ENCODE data around the gene SH2D6. TPM values are rescaled to one million over a fixed set of nuclear protein-coding genes. Genes with fewer than 3 reads are reported as not detected.

The SH2D6 gene
- total RNA-seq, 2 experiments from 2014 or later, result 0.94 to 1.4 TPM

DNA sequence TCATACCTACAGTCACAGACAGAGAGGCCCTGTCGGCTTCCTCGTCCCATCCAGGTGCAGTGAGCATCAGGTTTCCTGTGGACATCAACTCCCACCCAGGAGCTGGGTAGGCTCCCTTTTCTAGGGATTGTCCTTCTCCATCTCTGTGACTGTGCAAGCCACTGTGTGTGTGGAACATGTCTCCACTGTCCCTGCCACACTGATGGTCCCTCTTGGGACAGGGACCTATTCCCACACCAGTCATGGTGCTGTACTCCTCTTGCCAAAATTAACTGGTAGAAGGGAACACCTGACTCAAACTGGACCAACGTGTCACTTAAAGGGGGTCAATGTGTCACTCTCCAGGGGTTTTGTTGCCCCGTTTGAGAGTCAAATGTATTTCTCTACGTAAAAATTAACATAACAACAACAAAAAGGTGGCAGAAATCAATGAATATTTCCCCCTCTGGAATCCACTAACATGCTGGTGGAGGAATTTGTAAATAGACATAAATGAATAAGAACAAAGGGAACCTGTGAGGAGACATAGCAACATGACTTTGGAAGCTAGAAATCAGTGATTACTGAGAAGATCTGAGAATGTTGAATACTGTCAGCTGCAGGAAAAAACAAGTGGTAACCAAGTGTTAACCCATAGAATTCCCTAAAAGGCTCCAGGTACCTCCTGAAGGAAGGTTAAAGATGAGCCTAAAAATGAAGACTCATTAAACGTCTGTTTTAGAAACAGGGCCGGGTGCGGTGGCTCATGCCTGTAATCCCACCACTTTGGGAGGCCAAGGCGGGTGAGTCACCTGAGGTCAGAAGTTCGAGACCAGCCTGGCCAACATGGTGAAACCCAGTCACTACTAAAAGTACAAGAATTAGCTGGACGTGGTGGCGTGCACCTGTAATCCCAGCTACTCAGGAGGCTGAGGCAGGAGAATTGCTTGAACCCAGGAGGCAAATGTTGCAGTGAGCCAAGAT is 40.4 kb downstream of the SH2D6 start:
- no peak for DNase-seq
- POLR2A ChIA-PET, result no interaction called here
- Mint-ChIP-seq H3K27me3 (no peaks in the 10 kb centered on the region), H3K9me3 (no peaks in the 10 kb centered on the region), H3K4me3 (no peak overlapping the region), H3K36me3 (peaks cover 2% of the 10 kb centered on the region), H3K4me1 (peaks cover 1% of the 10 kb centered on the region), H3K27ac (no peak overlapping the region)
- ATAC-seq (ENCODE audit: low read depth), result no peak

DNA sequence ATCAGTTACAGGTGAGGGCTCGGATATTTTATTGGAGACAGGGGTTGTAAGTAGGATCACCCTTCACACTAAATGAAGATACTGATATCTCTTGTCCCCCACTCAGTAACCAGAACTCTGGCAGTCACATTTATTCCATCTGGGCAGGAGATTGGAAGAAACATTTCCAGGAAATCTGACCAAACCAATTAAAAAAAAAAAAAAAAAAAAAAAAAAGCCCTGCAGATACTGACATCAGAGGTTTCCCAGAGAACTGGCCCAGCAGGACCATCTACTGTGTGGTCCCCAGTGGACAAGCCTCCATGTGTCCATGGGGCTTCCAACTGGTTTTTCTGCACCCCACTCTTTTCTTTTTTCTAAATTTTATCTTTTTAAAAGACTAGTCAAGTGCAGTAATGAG is 41.3 kb downstream of the SH2D6 start:
- ATAC-seq (ENCODE audit: low read depth) (no peak), DNase-seq (no peak)
- H3K9me3 Mint-ChIP-seq, result no peaks in the 10 kb centered on the region
- H3K4me3 Mint-ChIP-seq, result no peak overlapping the region
- no peaks in the 10 kb centered on the region for H3K27me3 Mint-ChIP-seq
- H3K27ac Mint-ChIP-seq, result no peak overlapping the region
- H3K36me3 Mint-ChIP-seq, result peaks cover 2% of the 10 kb centered on the region
- H3K4me1 Mint-ChIP-seq, result peaks cover 1% of the 10 kb centered on the region
- POLR2A ChIA-PET, result no interaction called here

GRCh38 chr2:85462322-85462721 is 43.8 kb downstream of the SH2D6 start:
- no peak overlapping the region for H3K4me3 Mint-ChIP-seq
- H3K27ac Mint-ChIP-seq, result no peak overlapping the region
- H3K27me3 Mint-ChIP-seq, result no peaks in the 10 kb centered on the region
- POLR2A ChIA-PET, result interaction anchor here (0.6 kb wide), 1 partner anchor 260 kb away, joined by 3 read pairs; no protein-coding TSS in a partner anchor
- DNase-seq (no peak), ATAC-seq (ENCODE audit: low read depth) (no peak)
- H3K9me3 Mint-ChIP-seq, result no peaks in the 10 kb centered on the region
- H3K4me1 Mint-ChIP-seq, result no peaks in the 10 kb centered on the region
- H3K36me3 Mint-ChIP-seq, result peaks cover 2% of the 10 kb centered on the region

GRCh38 chr2:85468096-85468703 is 49.7 kb downstream of the SH2D6 start:
- H3K27me3 Mint-ChIP-seq, result no peaks in the 10 kb centered on the region
- H3K4me3 Mint-ChIP-seq, result no peak overlapping the region

DNA sequence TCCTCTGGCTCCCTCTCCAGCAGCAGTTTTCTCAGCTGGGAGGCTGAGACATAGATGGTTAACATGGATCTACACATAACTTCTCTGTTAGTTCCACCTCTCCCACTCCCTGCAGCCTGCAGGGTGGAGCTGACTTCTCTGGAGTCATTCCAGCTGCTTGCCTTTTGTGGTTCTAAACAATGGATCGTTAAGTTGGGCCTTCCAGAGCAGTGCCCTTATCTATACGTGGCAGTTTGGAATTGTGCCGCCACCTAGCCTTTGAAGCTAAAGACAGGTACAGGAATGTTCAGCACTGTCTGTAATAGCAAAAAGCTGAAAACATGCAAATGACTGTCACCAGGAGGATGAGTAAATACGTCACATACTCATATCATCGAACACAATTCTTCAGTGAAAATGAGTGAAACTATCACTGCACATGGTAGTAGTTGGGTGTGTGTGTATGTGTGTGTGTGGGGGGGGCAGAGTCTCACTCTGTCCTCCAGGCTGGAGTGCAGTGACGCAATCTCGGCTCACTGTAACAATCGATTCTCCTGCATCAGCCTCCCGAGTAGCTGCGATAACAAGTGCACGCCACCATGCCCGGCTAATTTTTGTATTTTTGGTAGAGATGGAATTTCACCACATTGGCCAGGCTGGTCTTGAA is 50.3 kb downstream of the SH2D6 start:
- peaks cover 5% of the 10 kb centered on the region for H3K4me1 Mint-ChIP-seq
- H3K36me3 Mint-ChIP-seq, result no peaks in the 10 kb centered on the region
- H3K27ac Mint-ChIP-seq, result no peak overlapping the region
- ATAC-seq (ENCODE audit: low read depth) (no peak), DNase-seq (no peak)
- POLR2A ChIA-PET, result interaction anchor here (0.6 to 1.2 kb wide), 2 partner anchors 31 to 70 kb away, joined by 3 read pairs; partner anchors contain the start of gene MAT2A
- H3K9me3 Mint-ChIP-seq, result no peaks in the 10 kb centered on the region
- no peak overlapping the region for H3K4me3 Mint-ChIP-seq
- no peaks in the 10 kb centered on the region for H3K27me3 Mint-ChIP-seq

More at GRCh38 chr2:85468096-85468703, 49.7 kb downstream of the SH2D6 start:
- H3K27ac Mint-ChIP-seq, result no peak overlapping the region
- ATAC-seq (ENCODE audit: low read depth) (no peak), DNase-seq (no peak)
- no peaks in the 10 kb centered on the region for H3K36me3 Mint-ChIP-seq
- no peaks in the 10 kb centered on the region for H3K9me3 Mint-ChIP-seq
- POLR2A ChIA-PET, result interaction anchor here (1.2 kb wide), 1 partner anchor 71 kb away, joined by 3 read pairs; the partner anchor contains the start of gene MAT2A
- peaks cover 5% of the 10 kb centered on the region for H3K4me1 Mint-ChIP-seq

GRCh38 chr2:85470850-85471800 is 52.6 kb downstream of the SH2D6 start:
- Mint-ChIP-seq H3K9me3 (no peaks in the 10 kb centered on the region), H3K4me1 (peaks cover 5% of the 10 kb centered on the region), H3K27ac (no peak overlapping the region), H3K36me3 (no peaks in the 10 kb centered on the region), H3K4me3 (peak overlapping the region; percentile 14), H3K27me3 (peaks cover 2% of the 10 kb centered on the region)
- no peak for DNase-seq
- ATAC-seq (ENCODE audit: low read depth), result no peak
- POLR2A ChIA-PET, result interaction anchor here (1.0 kb wide), 1 partner anchor 68 kb away, joined by 5 read pairs; the partner anchor contains the start of gene MAT2A

- POLR2A ChIA-PET, result interaction anchor here (1.0 kb wide), 2 partner anchors 44 to 66 kb away, joined by 3 to 4 read pairs; no protein-coding TSS in a partner anchor
- H3K4me1 Mint-ChIP-seq, result peaks cover 5% of the 10 kb centered on the region
- H3K36me3 Mint-ChIP-seq, result no peaks in the 10 kb centered on the region
- ATAC-seq (ENCODE audit: low read depth) (no peak), DNase-seq (no peak)
- no peak overlapping the region for H3K27ac Mint-ChIP-seq
- no peak overlapping the region for H3K4me3 Mint-ChIP-seq
- peaks cover 2% of the 10 kb centered on the region for H3K27me3 Mint-ChIP-seq
- H3K9me3 Mint-ChIP-seq, result no peaks in the 10 kb centered on the region
Observed at GRCh38 chr2:85472261-85472660, 53.7 kb downstream of the SH2D6 start.

- Mint-ChIP-seq H3K9me3 (no peaks in the 10 kb centered on the region), H3K4me3 (no peak overlapping the region), H3K27ac (no peak overlapping the region), H3K36me3 (no peaks in the 10 kb centered on the region), H3K4me1 (no peaks in the 10 kb centered on the region), H3K27me3 (peaks cover 2% of the 10 kb centered on the region)
- ATAC-seq (ENCODE audit: low read depth), result no peak
- POLR2A ChIA-PET, result no interaction called here
- no peak for DNase-seq
Observed at GRCh38 chr2:85475799-85476490, 57.4 kb downstream of the SH2D6 start.

GRCh38 chr2:85476624-85477023 is 58.1 kb downstream of the SH2D6 start:
- Mint-ChIP-seq H3K9me3 (no peaks in the 10 kb centered on the region), H3K4me1 (no peaks in the 10 kb centered on the region), H3K27me3 (peaks cover 5% of the 10 kb centered on the region), H3K27ac (no peak overlapping the region), H3K36me3 (peaks cover 2% of the 10 kb centered on the region), H3K4me3 (no peak overlapping the region)
- ATAC-seq (ENCODE audit: low read depth) (no peak), DNase-seq (no peak)
- POLR2A ChIA-PET, result no interaction called here

GRCh38 chr2:85477884-85478283 is 59.4 kb downstream of the SH2D6 start:
- DNase-seq (no peak), ATAC-seq (ENCODE audit: low read depth) (no peak)
- Mint-ChIP-seq H3K4me1 (no peaks in the 10 kb centered on the region), H3K9me3 (peaks cover 1% of the 10 kb centered on the region), H3K4me3 (no peak overlapping the region), H3K27me3 (peaks cover 5% of the 10 kb centered on the region), H3K36me3 (peaks cover 2% of the 10 kb centered on the region), H3K27ac (no peak overlapping the region)
- POLR2A ChIA-PET, result no interaction called here

- POLR2A ChIA-PET, result no interaction called here
- Mint-ChIP-seq H3K27me3 (peaks cover 2% of the 10 kb centered on the region), H3K4me3 (no peak overlapping the region), H3K36me3 (peaks cover 2% of the 10 kb centered on the region), H3K4me1 (no peaks in the 10 kb centered on the region), H3K27ac (no peak overlapping the region), H3K9me3 (peaks cover 1% of the 10 kb centered on the region)
- ATAC-seq (ENCODE audit: low read depth) (no peak), DNase-seq (no peak)
Observed at GRCh38 chr2:85481818-85482777, 63.6 kb downstream of the SH2D6 start.
